RPMI8226 (cell line): Measurements from ENCODE around the gene STK40.
A peak's percentile ranks its signal among the peaks of the same experiment; 100 is the strongest.

Experiments used
- DNase-seq: peaks from one replicate; pipeline ENCODE4 v3.0.0-alpha.2; 2015

Gene STK40

GRCh38 chr1:36367798-36368197, 17.9 kb downstream of the STK40 start:
- DNase-seq: no peak

DNA sequence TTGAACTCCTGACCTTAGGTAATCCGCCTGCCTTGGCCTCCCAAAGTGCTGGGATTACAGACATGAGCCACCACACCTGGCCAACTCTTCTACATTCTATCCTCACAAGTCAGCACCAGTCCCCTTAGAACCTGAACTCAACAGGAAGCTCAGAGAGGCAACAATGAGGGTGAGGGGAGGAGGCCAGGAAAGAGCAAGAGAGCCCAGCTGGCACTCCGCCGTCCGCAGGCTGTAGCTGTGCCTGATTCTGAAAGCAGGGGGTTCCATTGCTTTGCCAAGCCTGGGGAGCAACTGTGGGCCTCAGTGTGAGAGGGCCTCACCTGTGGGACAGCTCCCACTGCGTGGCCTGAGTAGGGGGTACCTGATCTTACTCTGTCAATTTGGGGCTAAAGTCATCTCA, 18.7 kb downstream of the STK40 start:
- no peak for DNase-seq

GRCh38 chr1:36366091-36366661, 19.5 kb downstream of the STK40 start:
- DNase-seq: no peak

GRCh38 chr1:36365381-36365780, 20.3 kb downstream of the STK40 start:
- peak; percentile 43 for DNase-seq

- no peak for DNase-seq
Observed at GRCh38 chr1:36359911-36360550, 25.7 kb downstream of the STK40 start.

DNA sequence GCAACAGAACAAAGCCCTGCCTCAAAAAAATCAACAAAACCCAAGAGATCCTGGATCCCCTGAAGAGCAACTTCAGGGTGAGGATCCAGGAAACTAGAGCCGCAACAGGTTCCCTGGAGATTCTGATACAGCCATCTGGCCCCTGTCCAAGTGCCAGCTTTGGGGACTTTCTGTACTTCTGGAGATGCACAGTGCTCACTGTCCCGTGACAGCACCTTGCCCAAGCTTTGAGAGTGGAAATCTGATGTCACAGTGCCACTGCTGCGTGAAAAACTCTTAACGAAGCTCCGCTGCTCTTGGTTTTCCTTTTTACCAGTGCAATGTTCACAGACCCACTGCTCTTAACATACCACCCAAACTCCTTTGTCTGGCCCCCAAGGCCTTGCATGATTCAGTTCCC, 26.3 kb downstream of the STK40 start:
- DNase-seq: no peak

- DNase-seq: no peak
Observed at GRCh38 chr1:36358514-36359084, 27.1 kb downstream of the STK40 start.

- DNase-seq: no peak
Observed at GRCh38 chr1:36355811-36356210, 29.9 kb downstream of the STK40 start.

DNA sequence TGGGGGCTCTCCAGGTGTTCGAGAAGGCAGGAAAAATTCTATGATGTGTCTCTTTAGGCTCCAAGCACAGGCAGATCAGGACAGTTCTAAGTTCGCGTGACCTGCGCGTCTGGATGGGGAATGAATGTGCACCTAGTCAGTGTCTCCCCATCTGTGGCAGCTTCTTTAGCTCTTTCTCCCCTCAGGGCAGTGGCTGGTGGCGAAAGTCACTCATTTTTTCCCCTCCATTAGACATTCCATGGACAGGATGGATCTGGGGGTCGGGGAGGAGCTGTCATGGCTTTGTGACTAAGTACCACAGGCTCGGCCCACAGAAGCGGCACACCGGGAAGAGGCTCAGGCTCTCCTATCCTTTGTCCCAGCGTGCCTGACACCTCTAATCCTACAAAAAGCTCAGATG, 31.2 kb downstream of the STK40 start:
- DNase-seq: no peak

DNA sequence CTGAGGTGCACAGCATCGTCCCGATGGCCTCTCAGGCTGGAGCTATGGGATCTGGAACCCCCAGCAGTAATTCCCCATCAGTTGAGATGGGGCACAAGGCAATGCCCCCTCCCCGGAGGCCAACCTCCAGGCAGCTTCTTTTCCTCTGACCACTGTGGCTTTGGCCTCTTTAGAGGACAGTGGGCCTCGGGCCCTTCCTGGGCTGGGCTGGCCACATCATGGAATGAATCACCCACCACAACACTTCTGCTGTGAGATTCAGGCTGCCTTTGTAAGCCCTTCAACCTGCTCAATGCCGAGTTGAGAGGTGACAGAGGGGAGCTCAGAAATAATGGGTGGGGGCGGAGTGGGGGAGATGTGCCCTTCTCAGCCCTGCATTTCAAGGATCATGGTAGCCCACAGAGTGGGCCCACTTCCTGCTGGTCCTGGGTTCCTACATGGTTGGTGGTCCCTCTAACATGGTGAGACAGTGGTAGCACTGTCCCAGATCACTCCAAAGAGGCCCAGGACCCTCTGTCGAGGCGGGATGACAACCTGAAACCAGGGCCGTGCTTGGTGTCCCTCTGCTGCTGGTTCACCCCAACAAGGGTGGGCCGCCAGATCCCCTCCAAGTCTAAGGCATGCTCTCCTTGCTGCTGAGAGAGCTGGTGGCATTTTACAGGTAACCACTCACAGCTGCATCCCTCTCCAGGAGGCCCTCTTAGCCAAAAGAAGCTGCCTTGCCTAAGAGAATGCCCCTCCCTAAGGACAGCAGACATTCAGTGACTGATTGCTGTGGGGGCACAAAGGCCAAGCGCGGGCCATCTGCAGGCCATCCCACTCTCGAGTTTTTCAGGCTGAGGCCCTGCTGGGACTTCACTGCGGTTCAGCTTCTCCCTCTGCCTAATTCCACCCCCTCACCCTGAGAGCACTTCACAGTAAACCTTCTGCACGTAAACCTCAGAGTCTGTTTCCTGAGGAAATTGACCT, 32.5 kb downstream of the STK40 start:
- no peak for DNase-seq

DNA sequence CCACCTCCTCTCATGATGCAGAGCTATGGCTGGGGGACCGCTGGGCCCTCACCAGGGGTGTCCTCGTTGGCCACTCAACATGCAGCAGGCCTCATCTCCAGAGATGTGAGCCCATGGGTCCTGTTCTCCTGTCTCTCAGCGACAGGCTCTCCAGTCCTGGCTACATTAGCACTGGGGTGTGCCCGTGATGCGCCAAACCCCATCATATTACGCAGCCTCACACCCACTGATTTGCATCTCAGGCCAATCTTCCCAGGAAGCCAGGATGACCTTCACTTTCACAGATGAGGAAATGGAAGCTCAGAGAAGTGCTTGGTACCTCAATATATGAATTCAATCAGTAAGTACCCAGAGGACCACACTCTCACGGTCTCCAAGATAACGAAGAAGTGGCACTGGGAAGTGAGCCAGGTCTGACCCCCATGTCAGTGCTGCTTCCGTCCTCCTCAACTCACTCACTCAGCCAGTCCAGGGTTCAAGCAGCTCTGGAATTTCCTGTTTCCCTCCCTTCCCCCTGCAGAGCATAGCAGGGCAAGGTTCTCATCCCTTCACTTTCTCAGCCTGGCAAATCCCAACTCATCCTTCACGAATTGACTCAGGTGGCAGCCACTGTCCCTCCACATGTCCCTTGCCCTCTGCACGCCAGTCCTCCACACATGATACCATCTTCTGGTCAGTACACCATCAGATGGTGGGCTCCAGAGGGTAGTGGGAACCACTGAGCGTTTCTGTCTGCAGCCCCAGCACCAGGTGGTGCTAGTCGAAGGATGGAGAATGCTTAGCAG, 33.4 kb downstream of the STK40 start:
- DNase-seq: no peak

DNA sequence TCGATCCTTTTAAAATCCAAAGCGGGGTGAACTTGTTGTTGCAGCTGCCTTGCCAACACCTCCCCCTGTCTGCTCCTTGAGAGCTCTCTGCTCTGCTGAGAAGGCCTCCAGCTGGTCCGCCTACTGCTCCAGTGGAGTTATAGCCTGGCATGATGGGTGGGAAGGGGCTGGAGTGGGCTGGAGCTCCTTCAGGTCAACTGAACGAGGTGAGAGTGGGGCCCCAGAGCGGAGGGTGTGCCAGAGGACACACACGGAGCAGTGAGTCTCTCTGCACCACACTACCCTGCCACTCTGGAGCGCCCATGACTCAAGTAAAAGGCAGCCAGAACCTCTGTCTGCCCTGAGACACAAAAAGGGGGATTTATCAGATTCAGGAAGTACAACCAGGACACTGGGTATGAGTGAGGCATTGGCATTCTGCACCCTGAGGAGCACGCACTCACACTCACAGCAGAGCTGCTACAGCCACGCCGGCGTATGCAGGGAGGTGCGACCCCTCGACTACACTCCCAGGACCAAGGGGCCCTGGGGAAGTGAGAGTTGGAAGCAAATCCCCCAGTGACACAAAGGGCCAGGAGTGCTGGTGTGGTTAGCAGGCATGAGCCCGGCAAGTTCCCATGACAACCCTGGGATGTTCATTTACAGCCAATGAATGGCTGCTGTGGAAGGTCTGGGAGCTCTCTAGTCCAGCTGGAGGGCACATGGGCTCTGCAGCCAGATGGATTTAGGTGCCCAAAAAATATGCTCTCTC, 34.3 kb downstream of the STK40 start:
- no peak for DNase-seq

- peak; percentile 31 for DNase-seq
Observed at GRCh38 chr1:36350659-36351226, 35.0 kb downstream of the STK40 start.

- no peak for DNase-seq
Observed at GRCh38 chr1:36349839-36350238, 35.9 kb downstream of the STK40 start.

DNA sequence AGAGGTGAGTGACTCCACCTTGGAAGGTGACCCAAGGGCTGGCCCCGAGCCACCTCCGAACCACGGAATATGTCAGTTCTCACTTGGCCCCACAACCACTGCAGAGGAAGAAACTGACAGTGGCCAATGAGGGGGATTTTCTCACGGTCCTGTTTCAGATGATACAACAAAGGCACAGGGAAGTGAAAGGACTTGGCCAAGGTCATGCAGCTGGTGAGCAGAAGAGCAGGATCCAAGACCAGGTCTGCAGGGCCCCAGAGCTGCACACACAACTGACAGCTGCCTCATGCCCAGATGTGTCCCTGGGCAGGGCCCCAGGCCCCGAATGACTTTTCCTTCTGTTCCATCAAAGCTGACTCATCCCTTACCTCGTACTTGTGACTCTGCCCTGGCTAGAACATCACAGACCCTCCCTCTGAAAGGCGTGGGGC, 36.5 kb downstream of the STK40 start:
- DNase-seq: peak; percentile 94

DNA sequence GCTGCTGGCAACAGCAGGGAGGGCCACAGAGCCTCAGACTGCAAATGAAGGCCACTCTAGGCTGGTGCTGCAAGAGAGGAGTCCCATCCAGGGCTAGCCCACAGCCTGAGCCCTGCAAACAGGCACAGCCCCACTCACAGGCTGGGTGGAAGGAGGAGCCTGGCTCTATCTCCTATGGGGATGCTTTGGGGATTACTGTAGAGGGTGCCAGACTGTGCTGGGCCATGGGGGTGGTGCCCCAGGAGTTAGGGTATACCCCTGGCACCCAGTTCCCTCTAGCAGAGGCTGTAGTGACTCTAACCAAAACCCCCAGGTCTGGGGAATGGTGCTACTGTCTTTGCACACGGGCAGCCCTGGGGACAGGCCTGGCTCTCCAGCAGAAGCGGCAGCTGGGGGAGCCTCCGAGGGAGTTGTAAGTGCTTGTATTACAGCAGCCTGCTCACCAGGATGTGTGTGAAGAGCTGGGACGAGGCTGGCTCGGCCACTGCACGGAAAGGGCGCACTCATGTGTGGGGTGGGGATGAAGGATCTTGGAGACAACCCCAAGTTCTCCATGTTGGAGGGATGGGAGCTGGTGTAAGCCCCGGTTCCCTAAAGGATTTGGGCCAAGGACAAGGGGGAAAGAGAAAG, 38.9 kb downstream of the STK40 start:
- DNase-seq: no peak

DNA sequence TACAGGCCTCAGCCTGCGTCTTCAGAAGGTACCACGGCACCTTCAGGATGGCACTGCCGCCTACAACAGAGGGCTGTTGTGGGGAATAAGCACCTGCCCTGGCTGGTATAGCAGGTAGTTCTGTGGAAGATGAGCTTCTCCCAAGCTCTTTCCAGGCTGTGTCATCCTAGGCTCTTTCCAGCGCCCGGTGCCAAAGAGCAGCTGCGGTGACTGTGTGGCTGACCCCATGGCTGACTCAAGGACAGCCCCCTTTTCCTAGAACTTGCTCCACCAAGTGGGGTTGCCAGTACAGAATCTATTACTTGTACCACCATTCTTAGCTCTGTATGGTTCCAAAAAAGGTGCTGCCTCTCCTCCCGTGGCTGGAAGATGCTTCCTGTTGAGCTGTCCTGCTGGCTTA, 40.4 kb downstream of the STK40 start:
- no peak for DNase-seq

- DNase-seq: no peak
Observed at GRCh38 chr1:36344395-36344680, 41.4 kb downstream of the STK40 start.

- no peak for DNase-seq
Observed at GRCh38 chr1:36343651-36344394, 41.9 kb downstream of the STK40 start.

DNA sequence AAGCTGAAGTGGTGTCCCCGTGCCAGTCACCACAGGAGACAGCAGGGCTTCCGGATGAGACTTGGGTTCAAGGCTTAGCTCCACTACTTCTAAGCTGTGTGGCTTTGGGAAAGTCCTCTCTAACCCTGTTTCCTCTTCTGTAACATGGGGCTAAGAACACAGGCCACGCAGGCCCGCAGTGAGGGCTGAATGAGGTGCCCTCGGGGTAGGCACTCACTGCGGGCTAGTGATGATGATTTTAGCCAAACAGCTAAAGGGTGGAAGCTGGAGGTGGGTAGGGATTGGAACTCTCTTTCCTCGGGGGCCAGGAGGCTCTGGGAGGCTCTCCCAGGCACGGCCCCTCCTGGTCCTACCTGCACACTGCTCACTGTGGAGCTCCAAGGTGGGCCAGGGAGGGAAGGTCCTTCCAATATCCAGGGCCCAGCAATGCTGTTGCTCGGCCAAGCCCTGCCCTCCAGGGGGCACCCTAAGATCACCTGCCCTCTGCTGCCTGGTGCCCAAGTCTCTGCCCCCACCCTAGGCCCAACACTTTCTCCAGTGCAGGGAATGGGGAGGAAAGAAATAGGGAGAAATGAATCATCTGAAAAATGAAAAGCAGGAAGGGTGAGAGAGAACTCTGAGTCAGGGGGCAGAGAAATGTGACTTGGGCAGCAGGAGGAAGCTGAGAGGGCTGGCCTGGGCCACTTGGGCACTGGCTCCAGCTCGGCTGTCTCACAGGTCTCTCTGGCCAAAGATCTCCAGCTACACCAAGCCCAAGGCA, 43.1 kb downstream of the STK40 start:
- DNase-seq: peak; percentile 58
